GM23338 (cell line): ENCODE data around the gene ARHGEF10L. TPM values are rescaled to one million over a fixed set of nuclear protein-coding genes. Genes with fewer than 3 reads are reported as not detected.

ENCODE experiments used
- ATAC-seq: fragments of 200-7000 bp; cut with Tn5 transposase; 3 replicates; pipeline ENCODE4 v1.9.1; 2020
- DNase-seq: peaks from one replicate; pipeline ENCODE4 v3.0.0-alpha.2; 2015; ENCODE audit warnings: low spot score
- H2AFZ ChIP-seq: fragments of 200-600 bp; sonication (generic); 2 replicates; pipeline ENCODE4 v1.8.0; 2016; ENCODE audit warnings: antibody characterized with exemption, mild to moderate bottlenecking, moderate library complexity
- H3F3A ChIP-seq: fragments of 200-600 bp; sonication (generic); replicated peaks from 2 replicates; pipeline ENCODE4 v1.8.0; 2017; ENCODE audit warnings: antibody characterized with exemption, mixed run types, low read depth
- H3K27ac ChIP-seq: fragments of 200-600 bp; sonication (generic); 2 replicates; pipeline ENCODE4 v1.6.1; 2016; ENCODE audit warnings: low read depth
- H3K27me3 ChIP-seq: fragments of 200-600 bp; sonication (generic); 2 replicates; pipeline ENCODE4 v1.8.0; 2016; ENCODE audit warnings: mild to moderate bottlenecking, mixed run types, moderate library complexity; ENCODE audit not compliant: insufficient read depth
- H3K36me3 ChIP-seq: fragments of 200-600 bp; sonication (generic); 2 replicates; pipeline ENCODE4 v1.8.0; 2016; ENCODE audit warnings: mild to moderate bottlenecking; ENCODE audit not compliant: insufficient read depth
- H3K4me1 ChIP-seq: fragments of 200-600 bp; sonication (generic); 2 replicates; pipeline ENCODE4 v1.8.0; 2016; ENCODE audit warnings: mild to moderate bottlenecking, moderate library complexity; ENCODE audit not compliant: insufficient read depth
- H3K4me2 ChIP-seq: fragments of 200-600 bp; sonication (generic); 2 replicates; pipeline ENCODE4 v1.7.1; 2017; ENCODE audit warnings: mixed run types
- H3K4me3 ChIP-seq: fragments of 200-600 bp; sonication (generic); 2 replicates; pipeline ENCODE4 v1.6.1; 2016; ENCODE audit warnings: mixed run types
- H3K79me2 ChIP-seq: fragments of 200-600 bp; sonication (generic); replicated peaks from 2 replicates; pipeline ENCODE4 v1.8.0; 2017; ENCODE audit warnings: mild to moderate bottlenecking; ENCODE audit not compliant: insufficient read depth
- H3K9me2 ChIP-seq: fragments of 200-600 bp; sonication (generic); 2 replicates; pipeline ENCODE4 v1.8.0; 2017; ENCODE audit not compliant: insufficient read depth
- H4K20me1 ChIP-seq: fragments of 200-600 bp; sonication (generic); replicated peaks from 2 replicates; pipeline ENCODE4 v1.8.0; 2017; ENCODE audit warnings: mild to moderate bottlenecking; ENCODE audit not compliant: insufficient read depth
- H3K27ac Mint-ChIP-seq: 2 replicates; pipeline ENCODE4 v1.8.0; 2020; ENCODE audit warnings: inconsistent platforms, mild to moderate bottlenecking, moderate library complexity, mixed read lengths
- H3K27me3 Mint-ChIP-seq: 3 replicates; pipeline ENCODE4 v1.8.0; 2022; ENCODE audit warnings: low read depth, mild to moderate bottlenecking, moderate library complexity, mixed read lengths, inconsistent platforms; ENCODE audit not compliant: insufficient read depth, poor library complexity
- H3K36me3 Mint-ChIP-seq: 3 replicates; pipeline ENCODE4 v1.8.0; 2021; ENCODE audit warnings: low read depth, mild to moderate bottlenecking, inconsistent platforms, moderate library complexity, mixed read lengths
- H3K4me1 Mint-ChIP-seq: 3 replicates; pipeline ENCODE4 v1.8.0; 2020; ENCODE audit warnings: mild to moderate bottlenecking, inconsistent platforms, mixed read lengths
- H3K4me3 Mint-ChIP-seq: 3 replicates; pipeline ENCODE4 v1.8.0; 2021; ENCODE audit warnings: moderate library complexity, mild to moderate bottlenecking, inconsistent platforms, mixed read lengths
- H3K9me3 Mint-ChIP-seq: 3 replicates; pipeline ENCODE4 v1.8.0; 2020; ENCODE audit warnings: moderate library complexity, mild to moderate bottlenecking, inconsistent platforms, mixed read lengths
- CREB1 ChIP-seq: fragments of 250-450 bp; sonication (Bioruptor Pico); IDR thresholded peaks from 2 replicates; pipeline ENCODE4 v1.5.0; 2020; ENCODE audit warnings: low read depth, mild to moderate bottlenecking, moderate library complexity
- CTCF ChIP-seq, 2 experiments: fragments of 200-600 bp in 1 of 2; sonication (generic) in 1 of 2; conservative IDR thresholded peaks; 2 replicates each; pipeline versions ENCODE4 v1.5.1 to v1.6.1; 2016 to 2017; ENCODE audit warnings: antibody characterized with exemption in 2 of 2, low read depth in 2 of 2, mild to moderate bottlenecking in 2 of 2, moderate library complexity in 1 of 2
- EZH2 ChIP-seq: fragments of 200-600 bp; sonication (generic); IDR thresholded peaks from one replicate; pipeline ENCODE4 v1.8.0; 2017; ENCODE audit warnings: antibody characterized with exemption, mild to moderate bottlenecking, low read depth; ENCODE audit not compliant: unreplicated experiment
- EZH2phosphoT487 ChIP-seq: fragments of 200-600 bp; sonication (generic); IDR thresholded peaks from one replicate; pipeline ENCODE4 v1.8.1; 2018; ENCODE audit warnings: antibody characterized with exemption; ENCODE audit not compliant: unreplicated experiment
- JUNB ChIP-seq: IDR thresholded peaks from one replicate; pipeline ENCODE4 v1.6.1; 2016; ENCODE audit warnings: antibody characterized with exemption; ENCODE audit not compliant: unreplicated experiment
- NANOG ChIP-seq: IDR thresholded peaks from 2 replicates; pipeline ENCODE4 v1.6.1; 2016; ENCODE audit warnings: antibody characterized with exemption, borderline replicate concordance
- POLR2AphosphoS5 ChIP-seq: IDR thresholded peaks from 2 replicates; pipeline ENCODE4 v1.6.1; 2016; ENCODE audit warnings: antibody characterized with exemption, low read depth
- REST ChIP-seq: IDR thresholded peaks from one replicate; pipeline ENCODE4 v1.6.1; 2018; ENCODE audit warnings: antibody characterized with exemption; ENCODE audit not compliant: unreplicated experiment
- STAT1 ChIP-seq: IDR thresholded peaks from one replicate; pipeline ENCODE4 v1.6.1; 2016; ENCODE audit warnings: antibody characterized with exemption; ENCODE audit not compliant: unreplicated experiment
- ZNF114 ChIP-seq: fragments of 250-450 bp; sonication (Bioruptor Pico); IDR thresholded peaks from 2 replicates; pipeline ENCODE4 v1.5.0; 2020; ENCODE audit warnings: mild to moderate bottlenecking, moderate library complexity
- ZNF331 ChIP-seq: fragments of 250-450 bp; sonication (Bioruptor Pico); IDR thresholded peaks from 2 replicates; pipeline ENCODE4 v1.5.0; 2020; ENCODE audit warnings: low read depth, mild to moderate bottlenecking, moderate library complexity
- ZNF462 ChIP-seq: fragments of 250-450 bp; sonication (Bioruptor Pico); IDR thresholded peaks from 2 replicates; pipeline ENCODE4 v1.5.0; 2020; ENCODE audit warnings: mild to moderate bottlenecking, moderate library complexity
- polyA plus RNA-seq: library from polyadenylated mRNA; unstranded; fragments of >200 nt; fragmentation: Nextera tagmentation; extraction: Ambion mirVana; gene quantifications from 2 replicates; pipeline ENCODE4 v1.2.1, GENCODE V29; 2016
- total RNA-seq: library from RNA; depleted of rRNA; stranded (reverse); fragments of >200 nt; shearing (Covaris generic); gene quantifications from 2 replicates; pipeline ENCODE4 v1.2.3, GENCODE V29; 2014
- TF ChIP-seq, protein P1 (sequence below): IDR thresholded peaks from 2 replicates; pipeline ENCODE4 v1.6.1; 2016; ENCODE audit warnings: antibody characterized with exemption

ARHGEF10L gene
- total and polyA plus RNA-seq, 2 experiments from 2014 or later, result 12.1 to 46.8 TPM

- H3F3A ChIP-seq, result no peaks in the 10 kb centered on the region
- no peaks in the 10 kb centered on the region for H3K27me3 ChIP-seq
- TF ChIP-seq POLR2AphosphoS5 (no peak), JUNB (no peak), CTCF (conservative IDR thresholded peaks at IDR 0.05; ENCODE audit: low read depth in 2 of 2) (no peak), ZNF114 (CRISPR knock-in tag) (no peak), STAT1 (no peak), CREB1 (CRISPR knock-in tag) (no peak), REST (no peak), EZH2phosphoT487 (no peak), ZNF462 (CRISPR knock-in tag) (no peak), ZNF331 (CRISPR knock-in tag) (no peak), NANOG (no peak), EZH2 (no peak)
- TF ChIP-seq, protein P1, sequence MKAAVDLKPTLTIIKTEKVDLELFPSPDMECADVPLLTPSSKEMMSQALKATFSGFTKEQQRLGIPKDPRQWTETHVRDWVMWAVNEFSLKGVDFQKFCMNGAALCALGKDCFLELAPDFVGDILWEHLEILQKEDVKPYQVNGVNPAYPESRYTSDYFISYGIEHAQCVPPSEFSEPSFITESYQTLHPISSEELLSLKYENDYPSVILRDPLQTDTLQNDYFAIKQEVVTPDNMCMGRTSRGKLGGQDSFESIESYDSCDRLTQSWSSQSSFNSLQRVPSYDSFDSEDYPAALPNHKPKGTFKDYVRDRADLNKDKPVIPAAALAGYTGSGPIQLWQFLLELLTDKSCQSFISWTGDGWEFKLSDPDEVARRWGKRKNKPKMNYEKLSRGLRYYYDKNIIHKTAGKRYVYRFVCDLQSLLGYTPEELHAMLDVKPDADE, result no peak
- no peak overlapping the region for H2AFZ ChIP-seq
- Mint-ChIP-seq H3K4me1 (no peaks in the 10 kb centered on the region), H3K27me3 (no peaks in the 10 kb centered on the region), H3K36me3 (no peaks in the 10 kb centered on the region), H3K9me3 (no peaks in the 10 kb centered on the region; the same call in 2 of the 3 replicates), H3K4me3 (no peak overlapping the region), H3K27ac (no peak overlapping the region)
- no peaks in the 10 kb centered on the region for H3K4me1 ChIP-seq
- H3K9me2 ChIP-seq, result no peaks in the 10 kb centered on the region
- no peaks in the 10 kb centered on the region for H3K79me2 ChIP-seq
- H3K27ac ChIP-seq, result no peak overlapping the region
- no peaks in the 10 kb centered on the region for H3K36me3 ChIP-seq
- H4K20me1 ChIP-seq, result no peaks in the 10 kb centered on the region
- DNase-seq (no peak), ATAC-seq (peak; percentile 31)
- H3K4me2 ChIP-seq, result no peak overlapping the region
- H3K4me3 ChIP-seq, result no peak overlapping the region
These were observed 190.4 kb downstream of the ARHGEF10L start for GRCh38 chr1:17729909-17730308.
